ENCODE results near the gene AMIGO1.

Gene AMIGO1

GRCh38 chr1:109468061-109468460, 41.5 kb downstream of the AMIGO1 start:
- Histone ChIP-seq H3K27me3 (peaks cover 89% of the 10 kb centered on the region), H3K4me3 (ENCODE audit: low read depth, low read length) (no peak overlapping the region), H3K9me3 (no peaks in the 10 kb centered on the region), H3K4me1 (no peaks in the 10 kb centered on the region), H3K36me3 (no peaks in the 10 kb centered on the region)
- TF ChIP-seq, protein P1, sequence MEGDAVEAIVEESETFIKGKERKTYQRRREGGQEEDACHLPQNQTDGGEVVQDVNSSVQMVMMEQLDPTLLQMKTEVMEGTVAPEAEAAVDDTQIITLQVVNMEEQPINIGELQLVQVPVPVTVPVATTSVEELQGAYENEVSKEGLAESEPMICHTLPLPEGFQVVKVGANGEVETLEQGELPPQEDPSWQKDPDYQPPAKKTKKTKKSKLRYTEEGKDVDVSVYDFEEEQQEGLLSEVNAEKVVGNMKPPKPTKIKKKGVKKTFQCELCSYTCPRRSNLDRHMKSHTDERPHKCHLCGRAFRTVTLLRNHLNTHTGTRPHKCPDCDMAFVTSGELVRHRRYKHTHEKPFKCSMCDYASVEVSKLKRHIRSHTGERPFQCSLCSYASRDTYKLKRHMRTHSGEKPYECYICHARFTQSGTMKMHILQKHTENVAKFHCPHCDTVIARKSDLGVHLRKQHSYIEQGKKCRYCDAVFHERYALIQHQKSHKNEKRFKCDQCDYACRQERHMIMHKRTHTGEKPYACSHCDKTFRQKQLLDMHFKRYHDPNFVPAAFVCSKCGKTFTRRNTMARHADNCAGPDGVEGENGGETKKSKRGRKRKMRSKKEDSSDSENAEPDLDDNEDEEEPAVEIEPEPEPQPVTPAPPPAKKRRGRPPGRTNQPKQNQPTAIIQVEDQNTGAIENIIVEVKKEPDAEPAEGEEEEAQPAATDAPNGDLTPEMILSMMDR (IDR thresholded peaks at IDR 0.05; ENCODE audit: low read depth, low read length) = no peak
- DNase-seq = no peak

GRCh38 chr1:109467301-109467777, 42.2 kb downstream of the AMIGO1 start:
- Histone ChIP-seq H3K9me3 (no peaks in the 10 kb centered on the region), H3K27me3 (peaks cover 89% of the 10 kb centered on the region), H3K36me3 (no peaks in the 10 kb centered on the region), H3K4me3 (ENCODE audit: low read depth, low read length) (no peak overlapping the region), H3K4me1 (no peaks in the 10 kb centered on the region)
- TF ChIP-seq, protein P1 (IDR thresholded peaks at IDR 0.05; ENCODE audit: low read depth, low read length) = no peak
- no peak for DNase-seq

DNA sequence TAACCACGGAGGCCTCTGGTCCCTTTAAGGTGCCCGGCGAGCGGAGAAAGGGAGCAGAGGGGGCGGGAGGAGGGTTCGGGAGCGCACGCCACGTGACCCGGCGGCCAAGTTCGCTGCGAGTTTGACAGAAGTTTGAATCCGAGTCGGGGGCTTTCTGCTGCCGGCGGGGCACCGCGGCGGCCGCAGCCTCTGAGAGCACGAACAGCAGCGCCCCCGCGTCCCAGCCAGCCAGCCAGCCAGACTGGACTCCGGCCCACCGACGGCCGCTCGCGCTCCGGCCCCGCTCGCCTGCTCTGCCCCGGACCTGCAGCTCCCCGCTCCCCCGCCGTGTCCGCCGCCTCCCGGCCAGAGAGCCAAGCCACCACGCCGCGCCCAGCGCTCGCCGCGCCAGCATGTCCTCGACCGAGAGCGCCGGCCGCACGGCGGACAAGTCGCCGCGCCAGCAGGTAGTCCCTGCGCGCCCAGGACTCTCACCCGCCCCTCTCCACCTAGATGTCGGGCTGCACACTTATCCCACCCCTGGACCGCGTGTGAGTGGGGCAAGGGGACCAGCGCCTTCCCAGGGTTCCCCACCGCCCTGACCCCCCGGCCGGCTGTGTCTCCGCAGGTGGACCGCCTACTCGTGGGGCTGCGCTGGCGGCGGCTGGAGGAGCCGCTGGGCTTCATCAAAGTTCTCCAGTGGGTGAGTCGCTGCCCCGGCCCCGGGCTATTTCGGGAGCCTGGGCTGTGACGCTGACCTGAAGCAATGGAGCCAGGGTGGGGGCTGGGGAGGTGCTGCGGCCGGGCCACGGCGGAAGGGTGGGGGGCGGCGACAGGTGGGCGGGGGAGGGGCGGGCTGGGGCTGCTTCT, 42.9 kb downstream of the AMIGO1 start, which contains the start of gene SYPL2:
Gene SYPL2, plus strand, starts transcription at position 95 of the 849 bp plus-strand sequence. Its CDS starts 298 bp downstream, at position 393.
- Histone ChIP-seq H3K9me3 (no peaks in the 10 kb centered on the region), H3K4me3 (ENCODE audit: low read depth, low read length) (peak within 1 kb of the TSS; percentile 39), H3K27me3 (peaks cover 89% of the 10 kb centered on the region), H3K4me1 (no peaks in the 10 kb centered on the region), H3K36me3 (no peaks in the 10 kb centered on the region)
- peak; percentile 33 for DNase-seq
- TF ChIP-seq, protein P1 (IDR thresholded peaks at IDR 0.05; ENCODE audit: low read depth, low read length) = no peak

GRCh38 chr1:109466125-109466451, 43.4 kb downstream of the AMIGO1 start:
- no peak for DNase-seq
- Histone ChIP-seq H3K9me3 (0 out of 2 replicates have a peak, but pooled peaks cover 3% of the 10 kb centered on the region), H3K27me3 (peaks cover 88% of the 10 kb centered on the region), H3K4me3 (ENCODE audit: low read depth, low read length) (peak overlapping the region; percentile 39), H3K36me3 (no peaks in the 10 kb centered on the region), H3K4me1 (no peaks in the 10 kb centered on the region)
- TF ChIP-seq, protein P1 (IDR thresholded peaks at IDR 0.05; ENCODE audit: low read depth, low read length) = no peak

DNA sequence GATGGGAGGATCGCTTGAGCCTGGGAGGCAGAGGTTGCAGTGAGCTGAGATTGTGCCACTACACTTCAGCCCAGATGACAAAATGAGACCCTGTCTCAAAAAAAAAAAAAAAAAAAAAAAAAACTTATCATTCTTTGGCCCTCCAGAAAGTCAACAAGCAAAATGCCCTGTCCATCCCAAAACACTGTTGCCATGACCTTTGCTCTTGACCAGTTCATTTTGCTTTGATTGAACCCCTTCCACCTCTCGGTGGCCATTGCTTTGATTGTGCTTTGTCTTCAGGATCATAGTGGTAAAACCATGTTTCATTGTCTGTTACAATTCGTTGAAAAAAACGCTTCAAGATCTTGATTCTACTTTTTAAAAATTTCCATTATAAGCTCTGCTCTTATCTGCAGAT, 51.7 kb downstream of the AMIGO1 start:
- TF ChIP-seq, protein P1 (IDR thresholded peaks at IDR 0.05; ENCODE audit: low read depth, low read length) = no peak
- Histone ChIP-seq H3K27me3 (peaks cover 40% of the 10 kb centered on the region), H3K4me1 (no peaks in the 10 kb centered on the region), H3K9me3 (0 out of 2 replicates have a peak, but pooled peaks cover 3% of the 10 kb centered on the region), H3K36me3 (no peaks in the 10 kb centered on the region), H3K4me3 (ENCODE audit: low read depth, low read length) (no peak overlapping the region)
- DNase-seq = no peak

Measured in BE2C (cell line).